LNCAP (cell line): ENCODE measurements around the gene SORCS2.

Experiments
- CTCF ChIP-seq: fragments of 450-650 bp; IDR thresholded peaks from 2 replicates; pipeline ENCODE4 v1.5.1; 2017; ENCODE audit warnings: mild to moderate bottlenecking

SORCS2 gene

GRCh38 chr4:7291372-7292114, 99.2 kb downstream of the SORCS2 start:
- no peak for TF ChIP-seq CTCF

- no peak for TF ChIP-seq CTCF
These were observed 101.4 kb downstream of the SORCS2 start for GRCh38 chr4:7293703-7294102.

- no peak for TF ChIP-seq CTCF
These were observed 101.9 kb downstream of the SORCS2 start for GRCh38 chr4:7294176-7294756.

- TF ChIP-seq CTCF: no peak
These were observed 103.0 kb downstream of the SORCS2 start for GRCh38 chr4:7295197-7295910.

GRCh38 chr4:7295911-7296660, 103.7 kb downstream of the SORCS2 start:
- peak; percentile 65 for TF ChIP-seq CTCF

GRCh38 chr4:7296661-7297335, 104.5 kb downstream of the SORCS2 start:
- no peak for TF ChIP-seq CTCF

GRCh38 chr4:7297374-7297773, 105.0 kb downstream of the SORCS2 start:
- TF ChIP-seq CTCF: no peak
